Diencephalon (tissue), 1 donor: ENCODE results near the gene CENPN. TPM values are rescaled to one million over a fixed set of nuclear protein-coding genes. Genes with fewer than 3 reads are reported as not detected.

Source experiments
- small RNA-seq: library from RNA; depleted of rRNA; stranded (forward); fragments of <200 nt; gene quantifications from one replicate; pipeline ENCODE3, GENCODE V24; 2014
- total RNA-seq: library from RNA; depleted of rRNA; stranded (reverse); fragments of >200 nt; gene quantifications from one replicate; pipeline ENCODE4 v1.2.3, GENCODE V29; 2014

CENPN gene, protein sequence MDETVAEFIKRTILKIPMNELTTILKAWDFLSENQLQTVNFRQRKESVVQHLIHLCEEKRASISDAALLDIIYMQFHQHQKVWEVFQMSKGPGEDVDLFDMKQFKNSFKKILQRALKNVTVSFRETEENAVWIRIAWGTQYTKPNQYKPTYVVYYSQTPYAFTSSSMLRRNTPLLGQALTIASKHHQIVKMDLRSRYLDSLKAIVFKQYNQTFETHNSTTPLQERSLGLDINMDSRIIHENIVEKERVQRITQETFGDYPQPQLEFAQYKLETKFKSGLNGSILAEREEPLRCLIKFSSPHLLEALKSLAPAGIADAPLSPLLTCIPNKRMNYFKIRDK
- 13.4 TPM for total RNA-seq

DNA sequence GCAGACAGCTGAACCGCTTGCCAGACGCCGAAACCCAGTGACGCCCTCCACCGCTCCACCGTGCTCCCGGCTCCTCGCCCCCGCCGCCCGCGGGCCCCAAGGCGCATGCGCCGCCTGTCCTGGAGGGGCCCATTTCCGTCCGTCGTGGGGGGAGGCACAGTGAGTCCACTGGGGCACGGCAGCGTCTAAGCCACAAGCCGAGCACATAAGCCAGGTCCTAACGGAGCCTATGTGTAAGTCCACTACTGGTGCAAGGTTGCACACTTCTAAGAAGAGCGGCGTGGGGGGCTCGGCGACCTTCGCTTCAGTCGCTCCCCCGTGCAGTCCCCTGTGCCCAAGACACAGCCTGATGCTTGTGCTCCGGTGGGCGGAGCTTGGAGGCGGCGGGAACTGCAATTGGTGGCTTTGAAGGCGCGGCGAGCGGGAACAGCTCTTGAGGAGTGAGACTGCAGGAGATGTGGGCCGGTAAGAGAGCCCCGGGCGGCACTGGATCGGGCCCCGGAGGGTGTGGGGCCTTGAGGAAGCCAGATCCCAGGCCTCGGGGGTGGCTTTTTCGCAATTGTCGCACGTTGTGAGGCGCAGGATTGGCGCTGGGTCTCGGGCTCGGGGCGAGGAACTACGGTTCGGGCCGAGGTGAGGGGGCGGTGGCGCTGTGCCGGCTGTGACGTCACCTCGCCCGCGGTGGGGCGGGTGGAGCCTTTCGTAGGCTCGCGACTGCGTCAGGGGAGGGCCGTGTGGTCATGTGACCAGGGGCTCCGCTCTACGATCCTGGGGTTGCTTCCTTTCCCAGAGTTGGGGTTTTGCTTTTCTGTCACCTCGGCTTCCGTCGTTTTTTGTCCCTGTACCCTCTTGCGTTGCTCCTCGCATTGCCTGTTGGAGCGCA is at the start of gene CENPN, which contains the start of gene CMC2:
TSS of gene CENPN (plus strand) at position 402 of the 883 bp plus-strand sequence. CDS start 4,726 bp downstream, outside the sequence.
TSS of gene CMC2 (minus strand) at position 73 of the 883 bp plus-strand sequence. CDS start 9,491 bp downstream, outside the sequence.

DNA sequence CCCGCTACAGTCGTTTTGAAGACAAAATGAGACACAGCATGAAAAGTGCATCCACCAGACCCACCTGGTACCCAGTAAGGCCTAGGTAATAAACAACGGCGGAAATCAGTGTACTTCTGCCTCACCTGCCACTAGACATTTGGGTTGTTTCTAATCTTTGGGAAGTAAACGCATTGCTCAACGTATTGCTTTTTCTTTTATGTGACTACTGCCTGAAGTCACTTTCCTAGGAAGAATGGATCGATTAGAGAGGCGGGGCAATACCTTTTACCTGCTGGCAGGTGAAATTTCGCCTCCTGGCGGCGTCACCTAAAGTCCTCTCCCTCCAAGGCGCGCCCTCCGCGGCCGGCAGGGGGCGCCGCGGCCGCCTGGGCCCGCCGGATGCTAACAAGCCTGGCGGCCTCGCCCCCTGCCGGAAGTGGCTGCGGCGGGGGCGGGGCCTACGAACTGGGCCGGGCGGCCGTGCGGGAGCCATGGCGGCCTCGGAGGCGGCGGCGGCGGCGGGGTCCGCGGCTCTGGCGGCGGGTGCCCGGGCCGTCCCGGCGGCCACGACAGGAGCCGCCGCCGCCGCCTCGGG is 28.5 kb downstream of the CENPN start, which contains the start of gene ATMIN:
TSS of gene ATMIN (plus strand) at position 445 of the 577 bp plus-strand sequence. CDS start at position 474, 29 bp downstream.

DNA sequence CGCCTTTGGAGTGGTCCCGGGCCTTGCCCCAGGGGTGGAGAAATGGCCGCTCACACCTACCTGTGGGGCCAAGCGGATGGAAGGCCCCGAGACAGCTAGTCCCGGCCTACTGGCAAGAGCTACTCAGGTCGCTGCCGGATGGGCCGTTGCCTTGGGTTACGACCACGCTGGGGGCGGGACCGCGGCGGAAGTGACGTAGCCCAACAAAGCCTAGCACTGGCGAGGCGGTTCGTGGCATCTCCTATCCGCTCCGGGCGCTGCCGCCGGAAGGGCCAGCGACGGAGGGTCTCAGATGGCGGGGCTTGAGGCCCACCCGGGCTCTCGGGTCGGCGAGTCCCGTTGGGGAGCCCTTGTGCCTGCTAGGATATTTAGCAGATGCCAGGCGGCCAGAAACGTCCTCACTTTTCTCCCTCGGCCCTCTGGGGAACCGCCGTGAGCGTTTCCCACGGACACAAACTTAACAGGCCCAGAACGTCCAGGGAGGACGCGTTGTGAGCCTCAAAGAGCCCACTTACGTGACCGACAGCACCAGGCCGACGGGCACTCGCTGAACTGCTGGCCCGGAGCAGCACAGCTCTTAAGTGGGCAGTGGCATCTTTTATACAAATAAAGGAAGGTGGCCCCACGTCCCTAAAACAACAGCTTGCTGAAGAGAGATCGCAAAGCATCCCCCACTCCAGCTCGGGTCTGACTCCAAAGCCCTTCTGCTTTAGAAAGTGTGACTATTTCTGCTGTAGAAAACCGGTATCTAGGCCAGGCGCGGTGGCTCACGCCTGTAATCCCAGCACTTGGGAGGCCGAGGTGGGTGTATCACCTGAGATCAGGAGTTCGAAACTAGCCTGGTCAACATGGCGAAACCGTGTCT is 70.3 kb downstream of the CENPN start, which contains the start of gene C16orf46:
TSS of gene C16orf46 (minus strand) at position 163 of the 865 bp plus-strand sequence. CDS start 13,283 bp downstream, outside the sequence.

Small RNA genes lying within 50 kb of the gene (small RNA-seq; reads per million reads assigned to genes)
- gene AC092718.3, result not detected

Other genes with a start within 250 kb of the CENPN start
- 24.9 TPM for gene CDYL2, start 202.6 kb upstream of the CENPN start, total RNA-seq
- gene CMC2, start 329 bp upstream of the CENPN start, total RNA-seq, result 39.9 TPM
- gene ATMIN, start 28.6 kb downstream of the CENPN start, total RNA-seq, result 84.9 TPM
- 10.1 TPM for gene C16orf46, start 70.0 kb downstream of the CENPN start, total RNA-seq
- gene GCSH, start 89.2 kb downstream of the CENPN start, total RNA-seq, result 42.2 TPM
- 0.46 TPM for gene BCO1, start 231.5 kb downstream of the CENPN start, total RNA-seq